T-helper 2 cell (primary cell): ENCODE measurements around the gene NOC4L.
"Not testable (repeated sequence)": the region's sequence is repeated elsewhere in the genome, so short reads cannot be mapped to it uniquely, and the experiment has no call there.

Source experiments
- DNase-seq, 5 experiments: peaks; one replicate each; pipeline versions ENCODE4 v3.0.0 to v3.0.0-alpha.2; 2012 to 2022

NOC4L gene

GRCh38 chr12:132124766-132125425 lies 19.4 kb upstream of the NOC4L start:
- peak in 1 of 5 experiments; percentile 43 for DNase-seq

GRCh38 chr12:132125736-132126135 lies 18.5 kb upstream of the NOC4L start:
- DNase-seq = no peak

- no peak for DNase-seq
Measured at GRCh38 chr12:132127041-132127440, 17.2 kb upstream of the NOC4L start.

- no peak for DNase-seq
Measured at GRCh38 chr12:132129007-132129406, 15.2 kb upstream of the NOC4L start.

GRCh38 chr12:132130690-132131089 lies 13.6 kb upstream of the NOC4L start:
- DNase-seq = no peak

GRCh38 chr12:132131229-132131628 lies 13.0 kb upstream of the NOC4L start:
- DNase-seq = no peak

GRCh38 chr12:132131952-132132351 lies 12.3 kb upstream of the NOC4L start:
- no peak for DNase-seq

GRCh38 chr12:132132609-132133430 lies 11.4 kb upstream of the NOC4L start:
- DNase-seq = no peak

- no peak for DNase-seq
Measured at GRCh38 chr12:132133952-132134652, 10.2 kb upstream of the NOC4L start.

GRCh38 chr12:132134653-132135183 lies 9.5 kb upstream of the NOC4L start:
- DNase-seq = not testable (repeated sequence)

GRCh38 chr12:132136226-132136625 lies 8.0 kb upstream of the NOC4L start:
- DNase-seq = not testable (repeated sequence)

- no peak for DNase-seq
Measured at GRCh38 chr12:132137483-132138125, 6.7 kb upstream of the NOC4L start.

- DNase-seq = no peak
Measured at GRCh38 chr12:132138941-132139871, 5.1 kb upstream of the NOC4L start.

GRCh38 chr12:132139912-132140311 lies 4.3 kb upstream of the NOC4L start:
- DNase-seq = no peak

- DNase-seq = no peak
Measured at GRCh38 chr12:132140501-132140900, 3.8 kb upstream of the NOC4L start.

GRCh38 chr12:132140918-132141841 lies 3.1 kb upstream of the NOC4L start:
- no peak for DNase-seq

- no peak for DNase-seq
Measured at GRCh38 chr12:132141976-132142678, 2.1 kb upstream of the NOC4L start.

GRCh38 chr12:132142679-132143335 lies 1.4 kb upstream of the NOC4L start:
- DNase-seq = no peak
